ENCODE measurements around the gene SP110.

DNA sequence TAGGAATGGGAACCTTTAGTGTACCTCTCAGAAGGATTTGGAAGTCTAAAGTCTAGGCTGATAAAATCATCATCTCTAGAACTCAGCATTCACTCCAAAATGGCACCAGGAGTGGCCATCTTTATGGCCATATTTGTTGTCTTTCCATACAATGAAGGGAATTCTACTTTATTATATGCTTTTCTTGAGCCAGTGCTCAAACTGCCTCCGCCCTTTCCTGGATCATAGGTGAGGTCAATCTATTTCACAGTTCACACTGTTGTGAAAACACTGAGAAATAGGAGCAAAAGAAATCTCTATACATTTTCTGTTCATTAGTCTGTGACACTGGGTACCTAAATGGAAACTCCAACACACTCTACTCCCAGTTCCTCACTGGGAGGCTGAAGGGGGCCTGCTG, 55.6 kb downstream of the SP110 start:
- TF ChIP-seq, protein P1, sequence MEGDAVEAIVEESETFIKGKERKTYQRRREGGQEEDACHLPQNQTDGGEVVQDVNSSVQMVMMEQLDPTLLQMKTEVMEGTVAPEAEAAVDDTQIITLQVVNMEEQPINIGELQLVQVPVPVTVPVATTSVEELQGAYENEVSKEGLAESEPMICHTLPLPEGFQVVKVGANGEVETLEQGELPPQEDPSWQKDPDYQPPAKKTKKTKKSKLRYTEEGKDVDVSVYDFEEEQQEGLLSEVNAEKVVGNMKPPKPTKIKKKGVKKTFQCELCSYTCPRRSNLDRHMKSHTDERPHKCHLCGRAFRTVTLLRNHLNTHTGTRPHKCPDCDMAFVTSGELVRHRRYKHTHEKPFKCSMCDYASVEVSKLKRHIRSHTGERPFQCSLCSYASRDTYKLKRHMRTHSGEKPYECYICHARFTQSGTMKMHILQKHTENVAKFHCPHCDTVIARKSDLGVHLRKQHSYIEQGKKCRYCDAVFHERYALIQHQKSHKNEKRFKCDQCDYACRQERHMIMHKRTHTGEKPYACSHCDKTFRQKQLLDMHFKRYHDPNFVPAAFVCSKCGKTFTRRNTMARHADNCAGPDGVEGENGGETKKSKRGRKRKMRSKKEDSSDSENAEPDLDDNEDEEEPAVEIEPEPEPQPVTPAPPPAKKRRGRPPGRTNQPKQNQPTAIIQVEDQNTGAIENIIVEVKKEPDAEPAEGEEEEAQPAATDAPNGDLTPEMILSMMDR (IDR thresholded peaks at IDR 0.05; ENCODE audit: low read depth, low read length, poor library complexity, severe bottlenecking) = no peak
- TF ChIP-seq EZH2phosphoT487 (IDR thresholded peaks at IDR 0.05; ENCODE audit: borderline replicate concordance, low read length) = no peak
